K562 (cell line): ENCODE measurements around the gene IP6K2. TPM values are rescaled to one million over a fixed set of nuclear protein-coding genes. Genes with fewer than 3 reads are reported as not detected.

Source experiments
- CCNT2 ChIP-seq: IDR thresholded peaks from 2 replicates; pipeline ENCODE4 v1.6.1; 2011; ENCODE audit warnings: borderline replicate concordance, low read depth, mild to moderate bottlenecking, moderate library complexity, mixed read lengths, low read length; ENCODE audit not compliant: insufficient read length; ENCODE audit errors: extremely low read depth
- HNRNPLL ChIP-seq: fragments of 200-400 bp; formaldehyde crosslinking; IDR thresholded peaks from 2 replicates; pipeline ENCODE4 v1.6.1; 2017; ENCODE audit warnings: low read length, low read depth, mild to moderate bottlenecking; ENCODE audit not compliant: poor library complexity, severe bottlenecking
- MTA2 ChIP-seq: fragments of 450-650 bp; IDR thresholded peaks from 2 replicates; pipeline ENCODE4 v1.6.1; 2016; ENCODE audit warnings: low read depth
- NCOR1 ChIP-seq: fragments of 450-650 bp; IDR thresholded peaks from 2 replicates; pipeline ENCODE4 v1.6.1; 2016; ENCODE audit warnings: mild to moderate bottlenecking, moderate library complexity
- NR2C2 ChIP-seq, 2 experiments: fragments of 200-800 bp in 1 of 2; sonication (Bioruptor generic) in 1 of 2; sonication (generic) in 1 of 2; formaldehyde crosslinking in 1 of 2; IDR thresholded peaks; 2 replicates each; pipeline versions ENCODE4 v1.6.1 to v1.8.0; 2016 to 2022; ENCODE audit warnings: mild to moderate bottlenecking in 1 of 2, missing compliant biosample characterization in 1 of 2, missing genetic modification characterization in 1 of 2, missing genetic modification reagents in 1 of 2
- PPARD ChIP-seq: fragments of 250-450 bp; sonication (Bioruptor Pico); IDR thresholded peaks from 2 replicates; pipeline ENCODE4 v1.8.0; 2022; ENCODE audit warnings: inconsistent platforms, mild to moderate bottlenecking, moderate library complexity
- SP2 ChIP-seq: IDR thresholded peaks from 2 replicates; pipeline ENCODE4 v1.6.1; 2011; ENCODE audit warnings: mild to moderate bottlenecking, low read depth, low read length, moderate library complexity; ENCODE audit not compliant: poor library complexity, severe bottlenecking; ENCODE audit errors: extremely low read depth
- TEAD4 ChIP-seq, 2 experiments: sonication (generic) in 1 of 2; formaldehyde crosslinking in 1 of 2; IDR thresholded peaks; 2 replicates each; pipeline versions ENCODE4 v1.6.1 to v1.8.0; 2012 to 2022; ENCODE audit warnings: borderline replicate concordance in 1 of 2, inconsistent platforms in 1 of 2, low read length in 1 of 2, mild to moderate bottlenecking in 1 of 2, missing genetic modification reagents in 1 of 2
- YY1 ChIP-seq, 3 experiments: IDR thresholded peaks; 2 replicates each; pipeline ENCODE4 v1.6.1; 2011; ENCODE audit warnings: low read length in 2 of 3, mild to moderate bottlenecking in 2 of 3, moderate library complexity in 2 of 3, borderline replicate concordance in 1 of 3, control low read depth in 1 of 3, low read depth in 1 of 3; ENCODE audit not compliant: insufficient read depth in 3 of 3, insufficient replicate concordance in 2 of 3, control insufficient read depth in 1 of 3, insufficient read length in 1 of 3; ENCODE audit errors: extremely low read depth in 1 of 3
- ZNF436 ChIP-seq: fragments of 250-450, 450-650 bp; sonication (Bioruptor Pico); formaldehyde crosslinking; IDR thresholded peaks from 2 replicates; pipeline ENCODE4 v1.7.0; 2020; ENCODE audit warnings: mild to moderate bottlenecking
- polyA plus RNA-seq, 8 experiments: library from polyadenylated mRNA; depleted of rRNA in 4 of 8; stranded (reverse) in 5 of 8; unstranded in 3 of 8; fragments of >200 nt; fragmentation: Nextera tagmentation in 2 of 8; fragmentation: Illumina TruSeq in 1 of 8; extraction: Ambion mirVana in 2 of 8; extraction: Trizol in 1 of 8; gene quantifications; 2 replicates each; pipeline versions ENCODE4 v1.2.1 to v1.2.3, GENCODE V29; 2011 to 2014; ENCODE audit warnings: inconsistent platforms in 1 of 8, missing spikeins in 1 of 8
- total RNA-seq, 7 experiments: library from RNA; depleted of rRNA in 6 of 7; stranded (reverse); fragments of >200 nt in 6 of 7; fragmentation: Illumina TruSeq in 2 of 7; extraction: Trizol in 2 of 7; gene quantifications; 2 replicates each; pipeline versions ENCODE4 v1.2.1 to v1.2.3, GENCODE V29; 2011 to 2021; ENCODE audit warnings: low replicate concordance in 1 of 7
- TF ChIP-seq, protein P1 (sequence below): fragments of 450-650 bp; IDR thresholded peaks from 2 replicates; pipeline ENCODE4 v1.6.1; 2018; ENCODE audit not compliant: partially characterized antibody
- TF ChIP-seq, protein P2 (sequence below): fragments of 250-450 bp; sonication (Bioruptor Pico); IDR thresholded peaks from 2 replicates; pipeline ENCODE4 v1.8.0; 2021; ENCODE audit warnings: mild to moderate bottlenecking, moderate library complexity
- TF ChIP-seq, protein P3 (sequence below): fragments of 250-450 bp; sonication (Bioruptor Pico); IDR thresholded peaks from 2 replicates; pipeline ENCODE4 v1.5.0; 2021
- TF ChIP-seq, protein P4 (sequence below): fragments of 250-450 bp; sonication (Bioruptor Pico); IDR thresholded peaks from 2 replicates; pipeline ENCODE4 v1.9.0; 2021; ENCODE audit warnings: mild to moderate bottlenecking
- TF ChIP-seq, protein P5 (sequence below): fragments of 200-400 bp; formaldehyde crosslinking; IDR thresholded peaks from 2 replicates; pipeline ENCODE4 v1.6.1; 2017; ENCODE audit warnings: mild to moderate bottlenecking, low read depth, low read length, moderate library complexity

The IP6K2 gene
- total and polyA plus RNA-seq, 9 of the 15 experiments (the other 6 are each of a cell fraction or from before 2014, with no cell fraction given): 19.6 to 78.1 (median 48.0) TPM

DNA sequence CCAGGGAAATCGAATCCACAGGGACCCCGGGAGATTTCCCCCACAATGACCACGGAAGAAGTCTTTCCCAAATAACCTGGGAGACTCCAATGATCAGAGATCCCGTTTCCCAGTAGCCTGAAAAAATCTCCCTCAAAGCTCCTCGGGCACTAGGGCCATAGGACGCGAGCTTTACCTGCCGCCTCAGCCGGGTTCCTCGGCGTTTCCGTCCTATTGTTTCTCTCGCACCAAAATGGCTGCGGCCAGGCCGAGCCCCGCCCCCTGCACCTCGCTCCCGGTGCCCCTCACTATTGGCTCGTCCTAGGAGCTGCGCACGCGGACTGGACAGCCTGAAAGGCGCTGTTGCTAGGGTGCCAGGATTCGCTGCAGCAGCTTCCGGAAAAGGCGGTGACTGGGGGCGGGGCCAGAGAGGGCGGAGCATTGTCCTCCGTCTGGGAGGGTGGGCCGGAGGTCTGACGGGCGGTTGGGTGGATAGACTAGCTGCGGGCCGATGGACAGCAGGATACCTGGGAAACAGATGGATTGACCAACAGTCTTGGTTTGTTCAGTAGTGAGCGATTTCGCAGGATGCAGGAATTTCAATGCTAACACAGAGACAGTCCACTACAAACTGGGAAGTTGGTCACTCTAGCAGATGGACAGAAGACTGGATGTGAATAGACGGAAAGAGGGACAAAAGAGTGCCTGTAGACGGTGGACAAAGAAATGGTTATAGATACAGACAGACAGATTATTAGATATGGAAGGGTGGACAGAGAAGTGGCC lies at the start of gene IP6K2 (continued):
- TF ChIP-seq, protein P1, sequence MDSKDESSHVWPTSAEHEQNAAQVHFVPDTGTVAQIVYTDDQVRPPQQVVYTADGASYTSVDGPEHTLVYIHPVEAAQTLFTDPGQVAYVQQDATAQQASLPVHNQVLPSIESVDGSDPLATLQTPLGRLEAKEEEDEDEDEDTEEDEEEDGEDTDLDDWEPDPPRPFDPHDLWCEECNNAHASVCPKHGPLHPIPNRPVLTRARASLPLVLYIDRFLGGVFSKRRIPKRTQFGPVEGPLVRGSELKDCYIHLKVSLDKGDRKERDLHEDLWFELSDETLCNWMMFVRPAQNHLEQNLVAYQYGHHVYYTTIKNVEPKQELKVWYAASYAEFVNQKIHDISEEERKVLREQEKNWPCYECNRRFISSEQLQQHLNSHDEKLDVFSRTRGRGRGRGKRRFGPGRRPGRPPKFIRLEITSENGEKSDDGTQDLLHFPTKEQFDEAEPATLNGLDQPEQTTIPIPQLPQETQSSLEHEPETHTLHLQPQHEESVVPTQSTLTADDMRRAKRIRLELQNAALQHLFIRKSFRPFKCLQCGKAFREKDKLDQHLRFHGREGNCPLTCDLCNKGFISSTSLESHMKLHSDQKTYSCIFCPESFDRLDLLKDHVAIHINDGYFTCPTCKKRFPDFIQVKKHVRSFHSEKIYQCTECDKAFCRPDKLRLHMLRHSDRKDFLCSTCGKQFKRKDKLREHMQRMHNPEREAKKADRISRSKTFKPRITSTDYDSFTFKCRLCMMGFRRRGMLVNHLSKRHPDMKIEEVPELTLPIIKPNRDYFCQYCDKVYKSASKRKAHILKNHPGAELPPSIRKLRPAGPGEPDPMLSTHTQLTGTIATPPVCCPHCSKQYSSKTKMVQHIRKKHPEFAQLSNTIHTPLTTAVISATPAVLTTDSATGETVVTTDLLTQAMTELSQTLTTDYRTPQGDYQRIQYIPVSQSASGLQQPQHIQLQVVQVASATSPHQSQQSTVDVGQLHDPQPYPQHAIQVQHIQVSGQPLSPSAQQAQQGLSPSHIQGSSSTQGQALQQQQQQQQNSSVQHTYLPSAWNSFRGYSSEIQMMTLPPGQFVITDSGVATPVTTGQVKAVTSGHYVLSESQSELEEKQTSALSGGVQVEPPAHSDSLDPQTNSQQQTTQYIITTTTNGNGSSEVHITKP: peak; percentile 9
- TF ChIP-seq MTA2: no peak
- TF ChIP-seq, protein P2, sequence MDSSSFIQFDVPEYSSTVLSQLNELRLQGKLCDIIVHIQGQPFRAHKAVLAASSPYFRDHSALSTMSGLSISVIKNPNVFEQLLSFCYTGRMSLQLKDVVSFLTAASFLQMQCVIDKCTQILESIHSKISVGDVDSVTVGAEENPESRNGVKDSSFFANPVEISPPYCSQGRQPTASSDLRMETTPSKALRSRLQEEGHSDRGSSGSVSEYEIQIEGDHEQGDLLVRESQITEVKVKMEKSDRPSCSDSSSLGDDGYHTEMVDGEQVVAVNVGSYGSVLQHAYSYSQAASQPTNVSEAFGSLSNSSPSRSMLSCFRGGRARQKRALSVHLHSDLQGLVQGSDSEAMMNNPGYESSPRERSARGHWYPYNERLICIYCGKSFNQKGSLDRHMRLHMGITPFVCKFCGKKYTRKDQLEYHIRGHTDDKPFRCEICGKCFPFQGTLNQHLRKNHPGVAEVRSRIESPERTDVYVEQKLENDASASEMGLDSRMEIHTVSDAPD: no peak
- TF ChIP-seq, protein P3, sequence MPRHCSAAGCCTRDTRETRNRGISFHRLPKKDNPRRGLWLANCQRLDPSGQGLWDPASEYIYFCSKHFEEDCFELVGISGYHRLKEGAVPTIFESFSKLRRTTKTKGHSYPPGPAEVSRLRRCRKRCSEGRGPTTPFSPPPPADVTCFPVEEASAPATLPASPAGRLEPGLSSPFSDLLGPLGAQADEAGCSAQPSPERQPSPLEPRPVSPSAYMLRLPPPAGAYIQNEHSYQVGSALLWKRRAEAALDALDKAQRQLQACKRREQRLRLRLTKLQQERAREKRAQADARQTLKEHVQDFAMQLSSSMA (CRISPR knock-in tag): no peak
- 0 out of 2 replicates have a peak, but pooled peaks have one; percentile 8 for TF ChIP-seq TEAD4 (IDR thresholded peaks at IDR 0.05; ENCODE audit: low read length)
- TF ChIP-seq TEAD4 (CRISPR knock-in tag; IDR thresholded peaks at IDR 0.05; ENCODE audit: borderline replicate concordance): no peak
- peak; percentile 93 for TF ChIP-seq HNRNPLL
- TF ChIP-seq ZNF436 (CRISPR knock-in tag): no peak
- TF ChIP-seq NCOR1: no peak
- TF ChIP-seq PPARD (CRISPR knock-in tag): no peak
- TF ChIP-seq SP2: peak; percentile 14
- TF ChIP-seq NR2C2 (CRISPR knock-in tag; IDR thresholded peaks at IDR 0.05): no peak
- 0 out of 2 replicates have a peak, but pooled peaks have one; percentile 10 for TF ChIP-seq NR2C2 (tag; IDR thresholded peaks at IDR 0.05)
- no peak for TF ChIP-seq CCNT2
- TF ChIP-seq, protein P4, sequence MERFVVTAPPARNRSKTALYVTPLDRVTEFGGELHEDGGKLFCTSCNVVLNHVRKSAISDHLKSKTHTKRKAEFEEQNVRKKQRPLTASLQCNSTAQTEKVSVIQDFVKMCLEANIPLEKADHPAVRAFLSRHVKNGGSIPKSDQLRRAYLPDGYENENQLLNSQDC (CRISPR knock-in tag): no peak
- TF ChIP-seq, protein P5, sequence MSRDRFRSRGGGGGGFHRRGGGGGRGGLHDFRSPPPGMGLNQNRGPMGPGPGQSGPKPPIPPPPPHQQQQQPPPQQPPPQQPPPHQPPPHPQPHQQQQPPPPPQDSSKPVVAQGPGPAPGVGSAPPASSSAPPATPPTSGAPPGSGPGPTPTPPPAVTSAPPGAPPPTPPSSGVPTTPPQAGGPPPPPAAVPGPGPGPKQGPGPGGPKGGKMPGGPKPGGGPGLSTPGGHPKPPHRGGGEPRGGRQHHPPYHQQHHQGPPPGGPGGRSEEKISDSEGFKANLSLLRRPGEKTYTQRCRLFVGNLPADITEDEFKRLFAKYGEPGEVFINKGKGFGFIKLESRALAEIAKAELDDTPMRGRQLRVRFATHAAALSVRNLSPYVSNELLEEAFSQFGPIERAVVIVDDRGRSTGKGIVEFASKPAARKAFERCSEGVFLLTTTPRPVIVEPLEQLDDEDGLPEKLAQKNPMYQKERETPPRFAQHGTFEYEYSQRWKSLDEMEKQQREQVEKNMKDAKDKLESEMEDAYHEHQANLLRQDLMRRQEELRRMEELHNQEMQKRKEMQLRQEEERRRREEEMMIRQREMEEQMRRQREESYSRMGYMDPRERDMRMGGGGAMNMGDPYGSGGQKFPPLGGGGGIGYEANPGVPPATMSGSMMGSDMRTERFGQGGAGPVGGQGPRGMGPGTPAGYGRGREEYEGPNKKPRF: no peak
- peak; percentile 82 to 96 (median 96) for TF ChIP-seq YY1 (IDR thresholded peaks at IDR 0.05; ENCODE audit: borderline replicate concordance in 1 of 3, control insufficient read depth in 1 of 3, extremely low read depth in 1 of 3, insufficient read depth in 3 of 3, insufficient read length in 1 of 3, insufficient replicate concordance in 2 of 3, low read depth in 1 of 3, low read length in 2 of 3)
